MM.1S (cell line): ENCODE results near the gene SNN.

Experiments used
- CTCF ChIP-seq: fragments of 300-600 bp; sonication (generic); IDR thresholded peaks from 2 replicates; pipeline ENCODE4 v1.5.1; 2016; ENCODE audit warnings: antibody characterized with exemption, low read length, mixed read lengths
- EZH2 ChIP-seq: fragments of 300-600 bp; sonication (generic); optimal IDR thresholded peaks from 2 replicates; pipeline ENCODE3; 2017; ENCODE audit warnings: low read depth, mild to moderate bottlenecking, antibody characterized with exemption, low read length, mixed read lengths
- EZH2phosphoT487 ChIP-seq: fragments of 300-600 bp; sonication (generic); IDR thresholded peaks from 2 replicates; pipeline ENCODE4 v1.6.1; 2018; ENCODE audit warnings: antibody characterized with exemption, low read length

- TF ChIP-seq CTCF (no peak), EZH2phosphoT487 (no peak), EZH2 (no peak)
Observed at GRCh38 chr16:11624205-11624604, 44.0 kb upstream of the SNN start.
